DOHH2 (cell line): Measurements from ENCODE around the gene BPIFB4.

Source experiments
- H3F3A ChIP-seq: fragments of 200-600 bp; sonication (generic), shearing (Covaris generic); 2 replicates; pipeline ENCODE4 v1.6.0; 2016; ENCODE audit warnings: antibody characterized with exemption, mild to moderate bottlenecking; ENCODE audit not compliant: control insufficient read depth, insufficient read depth
- H3K27ac ChIP-seq: fragments of 200-600 bp; sonication (generic); 2 replicates; pipeline ENCODE4 v1.5.1; 2014; ENCODE audit warnings: low read depth, mild to moderate bottlenecking, low read length, moderate library complexity
- H3K27me3 ChIP-seq: fragments of 200-600 bp; sonication (generic); 2 replicates; pipeline ENCODE4 v1.6.1; 2014; ENCODE audit warnings: mild to moderate bottlenecking, low read length, mixed read lengths; ENCODE audit not compliant: control insufficient read depth
- H3K36me3 ChIP-seq: fragments of 200-600 bp; sonication (generic); 2 replicates; pipeline ENCODE4 v1.6.1; 2014; ENCODE audit warnings: mild to moderate bottlenecking, low read length, moderate library complexity, mixed read lengths; ENCODE audit not compliant: control insufficient read depth
- H3K4me1 ChIP-seq: fragments of 200-600 bp; sonication (generic); 2 replicates; pipeline ENCODE4 v1.6.1; 2014; ENCODE audit warnings: mild to moderate bottlenecking, low read length, mixed read lengths; ENCODE audit not compliant: control insufficient read depth
- H3K4me2 ChIP-seq: fragments of 200-600 bp; sonication (generic); 2 replicates; pipeline ENCODE4 v1.6.0; 2014; ENCODE audit warnings: mild to moderate bottlenecking, low read length, moderate library complexity
- H3K4me3 ChIP-seq: fragments of 200-600 bp; sonication (generic); 2 replicates; pipeline ENCODE4 v1.5.1; 2014; ENCODE audit warnings: mild to moderate bottlenecking, low read length, mixed read lengths
- H3K79me2 ChIP-seq: fragments of 200-600 bp; sonication (generic); 2 replicates; pipeline ENCODE4 v1.6.1; 2014; ENCODE audit warnings: mild to moderate bottlenecking, low read length, mixed read lengths; ENCODE audit not compliant: control insufficient read depth
- H3K9me2 ChIP-seq: fragments of 200-600 bp; sonication (generic); replicated peaks from 2 replicates; pipeline ENCODE4 v1.6.1; 2014; ENCODE audit warnings: mild to moderate bottlenecking, low read length, mixed read lengths; ENCODE audit not compliant: control insufficient read depth
- H3K9me3 ChIP-seq: fragments of 200-600 bp; sonication (generic); 2 replicates; pipeline ENCODE4 v1.6.1; 2014; ENCODE audit warnings: antibody characterized with exemption, low read length, mixed read lengths; ENCODE audit not compliant: control insufficient read depth, insufficient read depth
- H4K20me1 ChIP-seq: fragments of 200-600 bp; sonication (generic); 2 replicates; pipeline ENCODE4 v1.6.0; 2014; ENCODE audit warnings: low read depth, mild to moderate bottlenecking, antibody characterized with exemption, low read length, moderate library complexity; ENCODE audit not compliant: control insufficient read depth, insufficient read depth
- EZH2phosphoT487 ChIP-seq: fragments of 200-600 bp; sonication (generic); IDR thresholded peaks from 2 replicates; pipeline ENCODE4 v1.6.1; 2017; ENCODE audit warnings: borderline replicate concordance, mild to moderate bottlenecking, antibody characterized with exemption, low read length, moderate library complexity, mixed read lengths
- TF ChIP-seq, protein P1 (sequence below): fragments of 200-600 bp; sonication (generic); IDR thresholded peaks from one replicate; pipeline ENCODE4 v1.5.1; 2014; ENCODE audit warnings: antibody characterized with exemption, mild to moderate bottlenecking, low read depth, low read length; ENCODE audit not compliant: poor library complexity, severe bottlenecking

BPIFB4 gene

GRCh38 chr20:33072813-33073212, 6.6 kb upstream of the BPIFB4 start:
- H3K36me3 ChIP-seq: no peaks in the 10 kb centered on the region
- H3K4me2 ChIP-seq: no peak overlapping the region
- H3K9me2 ChIP-seq: no peaks in the 10 kb centered on the region
- H4K20me1 ChIP-seq: no peaks in the 10 kb centered on the region
- H3K27ac ChIP-seq: no peak overlapping the region
- H3K4me1 ChIP-seq: no peaks in the 10 kb centered on the region
- H3K27me3 ChIP-seq: no peaks in the 10 kb centered on the region; the same call in 1 of the 2 replicates
- H3K9me3 ChIP-seq: no peaks in the 10 kb centered on the region
- H3K4me3 ChIP-seq: no peak overlapping the region
- no peak for TF ChIP-seq EZH2phosphoT487
- H3F3A ChIP-seq: no peaks in the 10 kb centered on the region
- no peaks in the 10 kb centered on the region for H3K79me2 ChIP-seq

GRCh38 chr20:33074675-33075074, 4.8 kb upstream of the BPIFB4 start:
- Histone ChIP-seq H3K79me2 (no peaks in the 10 kb centered on the region), H4K20me1 (no peaks in the 10 kb centered on the region), H3K27ac (no peak overlapping the region), H3K4me1 (no peaks in the 10 kb centered on the region), H3K9me2 (no peaks in the 10 kb centered on the region), H3F3A (no peaks in the 10 kb centered on the region), H3K4me3 (no peak overlapping the region), H3K4me2 (no peak overlapping the region), H3K36me3 (no peaks in the 10 kb centered on the region), H3K9me3 (no peaks in the 10 kb centered on the region), H3K27me3 (no peaks in the 10 kb centered on the region; the same call in 1 of the 2 replicates)
- TF ChIP-seq, protein P1, sequence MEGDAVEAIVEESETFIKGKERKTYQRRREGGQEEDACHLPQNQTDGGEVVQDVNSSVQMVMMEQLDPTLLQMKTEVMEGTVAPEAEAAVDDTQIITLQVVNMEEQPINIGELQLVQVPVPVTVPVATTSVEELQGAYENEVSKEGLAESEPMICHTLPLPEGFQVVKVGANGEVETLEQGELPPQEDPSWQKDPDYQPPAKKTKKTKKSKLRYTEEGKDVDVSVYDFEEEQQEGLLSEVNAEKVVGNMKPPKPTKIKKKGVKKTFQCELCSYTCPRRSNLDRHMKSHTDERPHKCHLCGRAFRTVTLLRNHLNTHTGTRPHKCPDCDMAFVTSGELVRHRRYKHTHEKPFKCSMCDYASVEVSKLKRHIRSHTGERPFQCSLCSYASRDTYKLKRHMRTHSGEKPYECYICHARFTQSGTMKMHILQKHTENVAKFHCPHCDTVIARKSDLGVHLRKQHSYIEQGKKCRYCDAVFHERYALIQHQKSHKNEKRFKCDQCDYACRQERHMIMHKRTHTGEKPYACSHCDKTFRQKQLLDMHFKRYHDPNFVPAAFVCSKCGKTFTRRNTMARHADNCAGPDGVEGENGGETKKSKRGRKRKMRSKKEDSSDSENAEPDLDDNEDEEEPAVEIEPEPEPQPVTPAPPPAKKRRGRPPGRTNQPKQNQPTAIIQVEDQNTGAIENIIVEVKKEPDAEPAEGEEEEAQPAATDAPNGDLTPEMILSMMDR: no peak
- TF ChIP-seq EZH2phosphoT487: no peak

GRCh38 chr20:33075281-33075680, 4.2 kb upstream of the BPIFB4 start:
- Histone ChIP-seq H3K36me3 (no peaks in the 10 kb centered on the region), H3K27ac (no peak overlapping the region), H3K79me2 (no peaks in the 10 kb centered on the region), H3K9me3 (no peaks in the 10 kb centered on the region), H3K27me3 (no peaks in the 10 kb centered on the region; the same call in 1 of the 2 replicates), H3K9me2 (no peaks in the 10 kb centered on the region), H3K4me2 (no peak overlapping the region), H3K4me3 (no peak overlapping the region), H4K20me1 (no peaks in the 10 kb centered on the region), H3F3A (no peaks in the 10 kb centered on the region), H3K4me1 (no peaks in the 10 kb centered on the region)
- TF ChIP-seq, protein P1: no peak
- TF ChIP-seq EZH2phosphoT487: no peak

DNA sequence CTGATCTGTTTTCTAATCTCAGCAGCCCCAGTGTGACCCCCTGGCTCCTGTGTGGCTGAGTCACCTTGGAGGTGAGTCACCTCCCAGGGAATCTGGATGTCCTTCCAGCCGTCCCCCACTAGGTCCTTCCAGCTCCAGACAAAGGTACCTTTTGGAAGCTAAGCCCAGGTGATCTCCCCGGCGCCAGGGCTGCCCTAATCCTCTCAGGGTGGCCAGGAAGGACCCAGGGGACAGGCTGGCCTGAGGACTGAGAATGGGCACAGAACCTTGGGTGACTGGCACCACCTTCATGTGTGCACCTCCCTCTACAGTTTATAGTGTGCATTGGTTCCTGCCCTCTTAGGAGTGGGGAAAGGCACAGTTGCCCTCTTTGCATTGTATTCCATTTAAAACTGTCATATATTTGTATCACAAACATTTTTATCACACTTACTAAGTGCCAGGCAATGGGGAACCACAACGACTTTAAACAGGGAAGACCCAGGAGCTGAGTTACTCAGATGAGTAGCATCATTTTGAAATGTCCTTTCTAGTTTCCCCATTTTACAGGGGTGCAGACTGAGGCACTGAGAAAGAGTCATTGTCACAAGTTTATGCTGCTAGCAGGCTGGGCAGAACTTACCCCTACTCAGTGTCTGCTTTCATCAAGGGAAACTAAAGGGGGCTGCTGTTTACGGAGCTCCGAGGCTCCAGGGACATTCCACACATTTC, 2.6 kb upstream of the BPIFB4 start:
- H3K4me3 ChIP-seq: no peak overlapping the region
- H3K4me1 ChIP-seq: no peaks in the 10 kb centered on the region
- no peaks in the 10 kb centered on the region; the same call in 1 of the 2 replicates for H3K27me3 ChIP-seq
- no peaks in the 10 kb centered on the region for H3K36me3 ChIP-seq
- no peaks in the 10 kb centered on the region for H4K20me1 ChIP-seq
- no peaks in the 10 kb centered on the region for H3K9me2 ChIP-seq
- H3K27ac ChIP-seq: no peak overlapping the region
- H3K9me3 ChIP-seq: no peaks in the 10 kb centered on the region
- no peaks in the 10 kb centered on the region for H3K79me2 ChIP-seq
- no peaks in the 10 kb centered on the region for H3F3A ChIP-seq
- no peak for TF ChIP-seq EZH2phosphoT487
- TF ChIP-seq, protein P1: peak; percentile 65
- H3K4me2 ChIP-seq: no peak overlapping the region
